ENCODE results near the gene NOP53.

- no peak for TF ChIP-seq POLR2A (IDR thresholded peaks at IDR 0.05)
- TF ChIP-seq, protein P1, sequence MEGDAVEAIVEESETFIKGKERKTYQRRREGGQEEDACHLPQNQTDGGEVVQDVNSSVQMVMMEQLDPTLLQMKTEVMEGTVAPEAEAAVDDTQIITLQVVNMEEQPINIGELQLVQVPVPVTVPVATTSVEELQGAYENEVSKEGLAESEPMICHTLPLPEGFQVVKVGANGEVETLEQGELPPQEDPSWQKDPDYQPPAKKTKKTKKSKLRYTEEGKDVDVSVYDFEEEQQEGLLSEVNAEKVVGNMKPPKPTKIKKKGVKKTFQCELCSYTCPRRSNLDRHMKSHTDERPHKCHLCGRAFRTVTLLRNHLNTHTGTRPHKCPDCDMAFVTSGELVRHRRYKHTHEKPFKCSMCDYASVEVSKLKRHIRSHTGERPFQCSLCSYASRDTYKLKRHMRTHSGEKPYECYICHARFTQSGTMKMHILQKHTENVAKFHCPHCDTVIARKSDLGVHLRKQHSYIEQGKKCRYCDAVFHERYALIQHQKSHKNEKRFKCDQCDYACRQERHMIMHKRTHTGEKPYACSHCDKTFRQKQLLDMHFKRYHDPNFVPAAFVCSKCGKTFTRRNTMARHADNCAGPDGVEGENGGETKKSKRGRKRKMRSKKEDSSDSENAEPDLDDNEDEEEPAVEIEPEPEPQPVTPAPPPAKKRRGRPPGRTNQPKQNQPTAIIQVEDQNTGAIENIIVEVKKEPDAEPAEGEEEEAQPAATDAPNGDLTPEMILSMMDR (IDR thresholded peaks at IDR 0.05) = no peak
These were observed 42.7 kb upstream of the NOP53 start for GRCh38 chr19:47702671-47703070.

Measured in body of pancreas (tissue), 4 donors.